GM19099 (cell line): ENCODE data around the gene LCN12.

ENCODE experiments used
- POLR2A ChIP-seq: IDR thresholded peaks from 3 replicates; pipeline ENCODE4 v1.6.1; 2011; ENCODE audit warnings: low read depth; ENCODE audit not compliant: insufficient read length; ENCODE audit errors: extremely low read depth

The LCN12 gene

DNA sequence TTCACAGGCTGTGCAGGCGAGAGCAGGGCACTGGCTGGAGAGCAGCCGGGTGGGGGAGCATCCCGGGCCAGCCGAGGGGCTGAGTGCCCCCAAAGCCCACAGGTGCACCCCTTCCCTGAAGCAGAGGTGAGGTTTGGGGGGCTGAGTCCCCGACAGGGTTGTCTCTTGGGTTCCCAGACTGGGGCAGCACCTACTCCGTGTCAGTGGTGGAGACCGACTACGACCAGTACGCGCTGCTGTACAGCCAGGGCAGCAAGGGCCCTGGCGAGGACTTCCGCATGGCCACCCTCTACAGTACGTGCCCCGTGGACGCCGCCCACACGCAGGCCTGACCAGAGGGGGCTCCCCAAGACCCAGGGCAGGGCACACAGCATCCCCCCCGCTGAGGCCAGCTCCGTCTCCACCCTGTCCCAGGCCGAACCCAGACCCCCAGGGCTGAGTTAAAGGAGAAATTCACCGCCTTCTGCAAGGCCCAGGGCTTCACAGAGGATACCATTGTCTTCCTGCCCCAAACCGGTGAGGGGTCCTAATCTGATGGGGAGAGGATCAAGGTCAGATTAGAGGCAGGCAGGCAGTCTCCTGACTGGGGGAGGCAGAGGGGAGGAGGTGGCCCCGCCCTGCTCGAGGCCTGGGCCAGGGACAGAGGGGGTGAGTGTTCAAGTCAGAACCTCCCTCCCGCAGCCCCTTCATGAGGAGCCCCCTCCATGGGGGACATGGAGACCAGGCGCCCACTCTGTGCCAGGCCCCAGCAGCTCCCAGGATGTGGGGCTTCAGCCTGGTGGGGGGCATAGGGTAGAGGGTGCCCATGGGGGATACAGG is 27.9 kb downstream of the LCN12 start:
- TF ChIP-seq POLR2A = no peak

DNA sequence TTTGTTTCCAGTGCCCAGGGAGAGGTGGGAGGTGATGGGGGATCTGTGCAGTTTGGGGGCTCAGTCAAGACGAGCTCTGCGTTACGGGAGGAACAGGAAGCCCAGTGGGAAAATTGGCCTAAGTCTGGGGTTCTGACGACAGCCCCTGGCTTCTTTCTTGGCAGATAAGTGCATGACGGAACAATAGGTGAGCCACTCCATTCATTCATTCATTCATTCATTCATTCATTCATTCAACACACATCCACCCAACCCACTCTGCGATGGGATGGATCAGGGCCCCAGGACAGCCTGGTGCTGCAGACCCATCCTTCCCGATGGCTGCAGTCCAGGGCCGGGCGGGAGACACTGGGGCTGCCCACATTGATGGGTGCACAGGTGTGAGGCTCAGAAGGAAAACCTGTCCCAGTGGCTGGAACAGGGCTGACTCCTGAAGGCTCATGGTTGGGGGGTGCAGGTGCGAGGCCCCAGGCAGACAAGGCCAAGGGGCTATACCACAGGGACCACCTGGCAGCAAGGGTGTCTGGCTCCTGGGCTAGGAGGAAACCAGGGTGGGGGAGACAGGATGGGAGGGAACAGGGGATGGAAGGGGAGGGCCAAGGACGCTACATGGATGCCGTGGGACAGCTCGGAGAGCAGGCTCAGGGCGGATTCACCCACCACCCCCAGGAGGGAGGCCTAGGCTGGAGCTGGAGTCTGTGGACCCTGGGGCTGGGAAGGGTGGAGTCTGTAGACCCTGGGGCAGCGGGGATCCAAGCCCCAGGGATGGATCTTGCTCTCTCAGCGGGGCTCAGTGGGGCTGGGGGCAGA is 28.8 kb downstream of the LCN12 start:
- no peak for TF ChIP-seq POLR2A

DNA sequence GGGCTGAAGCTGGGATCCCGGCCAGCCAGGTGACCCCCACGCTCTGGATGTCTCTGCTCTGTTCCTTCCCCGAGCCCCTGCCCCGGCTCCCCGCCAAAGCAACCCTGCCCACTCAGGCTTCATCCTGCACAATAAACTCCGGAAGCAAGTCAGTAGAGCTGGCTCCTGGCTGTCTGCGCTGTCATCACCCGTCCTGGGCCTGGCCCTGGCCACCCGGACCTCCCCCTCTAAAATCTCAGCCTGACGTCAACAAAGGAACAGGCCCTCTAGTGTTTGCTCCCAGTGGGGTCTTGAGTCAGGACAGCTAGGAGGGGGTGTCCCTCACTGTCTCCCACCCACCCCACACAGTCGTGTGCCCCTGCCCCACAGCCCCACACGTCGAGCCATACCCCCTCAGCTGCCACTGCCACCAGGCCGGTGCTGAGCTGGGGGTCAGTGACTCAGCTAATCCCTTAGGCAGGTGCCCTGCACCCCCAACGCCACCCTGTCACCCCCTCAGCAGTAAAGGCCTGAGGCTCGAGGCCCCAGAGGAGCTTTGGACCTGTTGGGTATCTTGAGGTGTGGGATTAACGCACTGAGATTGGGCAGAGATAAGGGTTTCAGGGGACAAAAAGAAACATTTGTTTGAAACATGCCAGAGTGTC is 29.6 kb downstream of the LCN12 start:
- no peak for TF ChIP-seq POLR2A

DNA sequence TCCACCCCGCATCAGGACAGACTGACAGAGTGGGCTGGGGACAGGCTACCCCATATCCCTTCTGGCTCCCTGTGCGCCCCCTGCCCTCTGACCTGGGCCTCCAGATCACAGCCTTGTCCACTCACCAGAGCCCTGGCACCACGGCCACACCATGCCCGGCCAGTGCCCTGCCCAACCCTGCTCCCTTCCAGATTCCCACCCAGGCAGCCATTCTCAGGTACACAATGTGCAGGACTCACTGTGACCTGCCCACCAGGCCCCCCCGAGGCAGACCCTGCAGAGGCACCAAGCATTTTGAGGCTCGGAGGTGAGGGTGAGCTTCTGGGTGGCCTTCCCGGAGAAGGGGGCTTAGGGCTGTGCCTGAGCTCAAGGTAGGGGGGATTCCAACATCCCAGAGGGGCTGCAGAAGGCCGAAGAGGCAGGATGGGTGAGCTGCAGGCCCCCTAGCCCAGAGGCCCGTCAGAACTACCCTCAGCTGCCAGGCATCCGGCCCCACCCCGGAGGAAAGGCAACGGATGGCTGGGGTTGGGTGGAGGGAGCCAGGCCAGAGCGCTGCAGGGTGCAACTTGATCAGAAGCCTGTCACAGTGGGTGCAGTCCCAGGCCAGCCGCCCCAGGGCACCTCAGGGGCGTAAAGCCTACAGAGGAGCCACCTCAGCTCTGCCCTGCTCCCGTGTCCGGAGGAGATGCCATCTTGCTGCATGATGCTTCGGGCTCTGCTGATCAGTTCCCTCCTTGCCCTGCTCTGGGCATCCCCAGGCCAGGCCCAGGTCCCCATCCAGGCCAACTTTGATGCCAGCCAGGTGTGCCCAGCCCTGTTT is 30.4 kb downstream of the LCN12 start, which contains the start of gene LCNL1:
TSS of gene LCNL1 (plus strand) at position 762 of the 820 bp plus-strand sequence. CDS start 594 bp downstream, outside the sequence.
- TF ChIP-seq POLR2A = no peak

DNA sequence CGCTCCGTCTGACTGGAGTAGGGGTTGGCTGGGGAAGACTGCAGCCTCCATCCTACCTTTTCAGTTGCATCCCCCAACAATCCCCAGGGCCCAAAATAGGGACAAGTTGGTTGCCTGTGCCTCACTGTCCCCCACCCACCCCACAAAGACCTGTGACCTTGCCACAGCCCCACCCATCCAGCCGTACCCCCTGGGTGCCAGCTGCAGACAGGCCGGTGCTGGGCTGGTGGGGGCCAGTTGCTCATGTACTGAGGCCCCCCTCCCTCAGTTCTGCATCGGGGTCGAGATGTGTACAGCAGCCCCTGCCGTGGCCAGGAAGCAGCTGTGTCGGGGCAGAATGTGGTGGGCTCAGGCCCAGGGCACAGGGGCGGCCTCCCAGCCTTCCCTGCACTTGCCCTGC is 31.1 kb downstream of the LCN12 start:
- TF ChIP-seq POLR2A = no peak

DNA sequence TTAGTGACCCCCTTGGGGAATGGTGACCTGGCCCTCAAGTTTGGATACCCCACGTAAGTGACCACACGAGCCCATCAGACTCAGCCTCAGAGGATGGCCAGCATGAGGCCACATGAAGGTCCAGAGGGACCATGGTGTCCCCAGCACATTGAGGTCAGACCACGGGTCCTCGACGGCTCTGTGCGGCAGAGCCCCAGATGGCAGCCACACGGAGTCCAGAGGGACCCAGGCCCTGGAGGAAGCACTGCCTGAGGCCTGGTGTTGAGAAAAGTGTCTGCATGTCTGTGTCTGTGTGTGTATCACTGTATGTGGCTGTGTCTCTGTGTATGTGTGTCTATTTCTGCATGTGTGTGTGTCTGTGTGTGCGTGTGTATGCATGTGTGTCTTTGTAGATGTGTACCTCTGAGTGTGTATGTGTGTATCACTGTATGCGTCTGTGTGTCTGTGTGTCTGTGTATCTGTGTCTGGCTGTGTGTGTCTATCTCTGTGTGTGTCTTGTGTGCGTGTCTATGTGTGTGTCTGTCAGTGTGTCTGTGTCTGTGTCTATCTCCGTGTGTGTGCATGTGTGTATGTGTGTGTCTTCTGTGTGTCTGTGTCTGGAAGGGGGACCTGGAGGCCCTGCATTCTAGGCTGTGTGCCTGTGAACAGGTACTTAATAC is 31.7 kb downstream of the LCN12 start:
- no peak for TF ChIP-seq POLR2A

DNA sequence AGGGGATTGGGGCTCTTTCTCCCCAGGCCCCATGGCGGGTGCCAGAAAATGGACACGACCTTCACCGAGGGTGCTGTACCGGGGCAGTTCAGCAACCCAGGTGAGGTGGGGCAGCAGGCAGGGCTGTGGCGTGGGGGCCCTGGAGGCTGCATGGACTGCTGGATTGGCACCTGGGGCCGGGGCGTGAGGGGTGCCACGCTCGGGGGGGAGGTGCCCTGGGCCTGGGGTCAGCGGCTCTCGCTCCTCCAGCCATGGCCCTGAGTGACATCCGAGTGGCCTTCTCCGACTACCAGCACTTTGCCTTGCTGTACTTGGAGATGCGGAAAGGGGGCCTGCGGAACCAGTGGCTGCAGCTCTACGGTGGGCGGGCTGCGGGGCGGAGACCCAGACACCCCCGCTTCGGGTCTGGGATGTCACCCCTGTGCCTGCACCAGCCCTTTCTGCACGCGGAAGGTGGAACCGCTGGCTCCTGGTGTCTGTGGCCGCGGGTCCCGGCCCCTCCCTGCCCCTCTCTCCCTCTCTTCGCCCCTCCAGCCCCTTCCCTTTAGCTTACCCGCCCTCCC is 32.5 kb downstream of the LCN12 start:
- no peak for TF ChIP-seq POLR2A

DNA sequence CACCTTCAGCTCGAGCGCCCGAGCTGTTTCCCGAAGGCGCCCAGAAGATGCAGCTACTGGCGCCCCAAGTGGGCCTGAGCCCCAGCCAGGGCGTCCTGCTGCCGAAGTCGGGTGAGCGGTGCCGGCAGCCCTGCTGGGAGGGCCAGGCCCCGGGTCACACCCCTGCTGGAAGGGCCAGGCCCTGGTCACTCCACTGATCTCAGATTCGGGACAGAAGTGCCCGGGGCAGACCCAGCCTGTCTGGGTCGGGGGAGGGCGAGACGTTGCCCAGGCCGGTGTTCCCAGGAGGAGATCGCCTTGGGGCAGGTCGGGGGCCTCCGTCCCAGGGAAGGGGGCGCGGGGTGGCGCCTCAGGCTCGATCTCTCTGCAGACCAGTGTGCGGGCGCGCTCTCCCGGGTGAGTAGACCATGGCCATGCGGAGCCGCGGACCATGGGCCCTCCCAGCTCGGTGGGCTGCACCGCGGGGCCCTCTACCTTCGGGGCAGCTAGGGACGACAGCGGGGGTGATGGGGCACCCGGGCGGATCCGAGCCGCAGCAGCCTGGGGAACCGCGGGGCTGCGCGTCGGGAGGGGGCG is 33.0 kb downstream of the LCN12 start:
- no peak for TF ChIP-seq POLR2A

DNA sequence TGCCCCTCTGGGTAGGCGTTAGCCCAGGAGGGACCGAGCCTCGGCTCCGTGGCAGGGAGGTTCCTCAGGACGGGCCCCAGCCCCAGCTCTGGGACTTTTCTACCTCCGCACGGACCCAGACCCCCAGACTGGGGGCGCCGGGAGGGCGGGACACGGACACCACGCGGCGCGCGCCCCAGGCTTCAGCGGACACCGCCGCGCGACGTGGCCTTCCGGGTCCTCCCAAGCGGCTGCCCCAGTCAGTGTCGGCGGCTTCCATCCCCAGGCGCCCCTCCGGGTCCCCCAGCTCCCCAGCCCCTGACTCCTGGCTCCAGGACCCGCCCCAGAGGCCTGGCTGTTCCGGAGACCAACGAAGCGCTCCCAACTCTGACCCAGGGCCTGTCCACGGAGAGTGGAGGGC is 33.8 kb downstream of the LCN12 start:
- no peak for TF ChIP-seq POLR2A

DNA sequence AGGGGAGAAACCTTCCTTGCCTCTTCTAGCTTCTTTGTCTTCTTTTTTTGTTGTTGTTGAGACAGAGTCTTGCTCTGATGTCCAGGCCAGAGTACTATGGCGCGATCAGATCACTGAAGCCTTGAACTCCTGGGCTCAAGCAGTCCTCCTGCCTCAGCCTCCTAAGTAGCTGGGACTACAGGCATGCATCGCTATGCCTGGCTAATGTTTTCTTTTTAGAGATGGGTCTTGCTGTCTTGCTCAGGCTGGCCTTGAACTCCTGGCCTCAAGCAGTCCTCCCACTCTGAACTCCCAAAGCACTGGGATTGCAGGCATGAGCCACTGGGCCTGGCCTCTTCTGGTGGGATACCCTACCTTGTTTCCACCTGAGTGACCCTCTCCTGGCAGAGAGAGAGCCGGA is 36.8 kb downstream of the LCN12 start:
- no peak for TF ChIP-seq POLR2A

DNA sequence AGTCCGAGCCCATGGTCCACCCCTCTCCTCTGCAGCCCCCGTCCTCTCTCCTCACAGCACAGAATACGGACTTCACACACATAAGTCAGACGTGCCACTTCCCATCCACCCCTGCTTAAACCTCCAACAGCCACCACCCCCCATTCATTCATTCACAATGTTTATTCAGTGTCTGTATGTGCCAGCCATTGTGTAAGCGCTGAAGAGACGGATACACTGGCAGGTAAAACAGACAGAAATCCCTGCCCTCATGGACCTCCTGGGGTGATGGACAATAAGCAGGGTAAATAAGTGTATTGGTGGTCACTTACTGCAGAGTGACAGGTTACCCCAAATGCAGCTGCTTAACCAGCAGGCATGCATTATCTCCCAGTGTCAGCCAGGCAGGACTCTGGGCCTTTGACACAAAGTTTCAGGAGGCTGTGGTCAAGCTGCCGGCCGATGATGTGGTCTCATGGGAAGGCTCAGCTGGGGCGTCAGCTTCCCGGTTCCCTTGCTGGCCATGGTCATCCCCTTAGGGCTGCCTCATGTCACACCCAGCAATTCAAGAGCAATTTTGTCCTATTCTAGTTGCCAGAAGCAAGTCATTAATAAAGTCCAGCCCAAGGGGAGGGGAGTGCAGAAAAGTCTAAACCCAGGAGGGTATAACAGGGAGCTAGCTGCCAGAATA is 38.3 kb downstream of the LCN12 start:
- no peak for TF ChIP-seq POLR2A

DNA sequence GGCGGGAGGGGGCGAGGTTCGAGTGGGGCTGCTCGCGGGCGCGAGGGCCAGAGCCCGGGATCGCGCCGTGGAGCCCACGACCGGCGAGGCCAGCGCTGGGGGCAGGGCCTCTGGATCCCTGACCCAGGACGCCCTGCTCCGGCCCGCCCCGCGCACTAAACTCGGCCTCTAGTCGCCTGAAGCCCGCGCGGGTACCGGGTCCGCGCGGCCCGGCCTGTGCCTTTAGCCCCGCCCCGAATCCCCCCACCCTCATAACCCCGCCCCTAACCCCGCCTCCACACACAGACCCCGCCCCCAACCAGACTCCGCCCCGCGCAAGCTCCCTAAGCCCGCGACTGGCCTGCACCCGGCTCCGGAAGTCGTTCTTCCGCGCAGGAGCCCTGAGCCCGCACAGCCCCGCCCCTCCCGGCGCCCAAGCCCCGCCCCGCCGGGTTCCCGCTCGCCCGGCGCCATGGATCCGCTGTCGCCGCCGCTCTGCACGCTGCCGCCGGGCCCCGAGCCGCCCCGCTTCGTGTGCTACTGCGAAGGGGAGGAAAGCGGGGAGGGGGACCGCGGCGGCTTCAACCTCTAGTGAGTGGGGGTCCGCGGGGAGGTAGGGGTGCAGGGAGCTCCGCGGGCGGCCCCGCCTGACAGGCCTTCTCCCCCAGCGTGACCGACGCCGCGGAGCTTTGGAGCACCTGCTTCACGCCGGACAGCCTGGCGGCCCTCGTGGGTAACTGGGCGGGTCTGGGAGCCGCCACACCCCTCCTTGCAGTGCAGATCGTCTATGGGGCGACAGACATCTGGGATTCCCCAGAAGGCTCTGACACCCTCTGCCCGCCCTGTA is 40.1 kb downstream of the LCN12 start, which contains the start of gene PAXX:
TSS of gene PAXX (plus strand) at position 430 of the 826 bp plus-strand sequence. CDS start at position 452, 22 bp downstream.
- TF ChIP-seq POLR2A = peak; percentile 70

DNA sequence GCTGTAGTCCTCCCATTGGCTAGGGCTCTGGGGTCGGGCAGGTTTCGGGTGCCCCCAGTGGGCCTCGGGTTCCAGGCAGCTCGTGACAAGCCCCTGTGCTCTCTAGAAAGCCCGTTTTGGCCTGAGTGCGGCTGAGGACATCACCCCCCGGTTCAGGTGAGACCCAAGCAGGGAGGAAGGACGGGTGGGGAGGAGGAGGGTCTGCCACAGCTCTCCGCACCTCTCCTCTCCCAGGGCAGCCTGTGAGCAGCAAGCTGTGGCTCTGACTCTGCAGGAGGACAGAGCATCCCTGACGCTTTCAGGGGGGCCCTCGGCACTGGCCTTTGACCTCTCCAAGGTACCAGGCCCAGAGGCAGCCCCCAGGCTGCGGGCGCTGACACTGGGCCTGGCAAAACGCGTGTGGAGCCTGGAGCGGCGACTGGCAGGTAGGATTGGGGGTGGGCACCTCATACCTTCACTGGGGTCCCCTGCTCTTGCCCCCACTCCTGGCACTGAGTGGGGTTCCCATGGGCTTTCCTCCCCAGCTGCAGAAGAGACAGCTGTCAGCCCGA is 40.8 kb downstream of the LCN12 start:
- no peak for TF ChIP-seq POLR2A
